Prostate gland (tissue), 2 donors: ENCODE data around the gene CRYL1. TPM values are rescaled to one million over a fixed set of nuclear protein-coding genes. Genes with fewer than 3 reads are reported as not detected.

Experiments used
- DNase-seq: peaks from one replicate; pipeline ENCODE4 v3.0.0-alpha.2; 2019; ENCODE audit warnings: low spot score
- H3K27ac ChIP-seq, 2 donors: fragments of 200-600 bp; sonication (generic); 2 replicates each; pipeline ENCODE4 v1.5.1; 2017 to 2019
- H3K27me3 ChIP-seq: fragments of 200-600 bp; sonication (generic); replicated peaks from 2 replicates; pipeline ENCODE4 v1.5.1; 2019; ENCODE audit not compliant: insufficient read depth
- H3K36me3 ChIP-seq, 2 donors: fragments of 200-600 bp; sonication (generic); 1 replicate in 1 of 2; 2 replicates in 1 of 2; pipeline versions ENCODE4 v1.5.1 to v1.8.1; 2017 to 2019
- H3K4me1 ChIP-seq: fragments of 200-600 bp; sonication (generic); replicated peaks from 2 replicates; pipeline ENCODE4 v1.5.1; 2019
- H3K4me3 ChIP-seq, 2 donors: fragments of 200-600 bp; sonication (generic); 2 replicates each; pipeline ENCODE4 v1.5.1; 2017 to 2019
- H3K9me3 ChIP-seq: fragments of 200-600 bp; sonication (generic); 2 replicates; pipeline ENCODE4 v1.5.1; 2017
- CTCF ChIP-seq, 4 experiments: fragments of 200-600 bp in 2 of 4; fragments of 450-650 bp in 2 of 4; sonication (generic) in 2 of 4; IDR thresholded peaks; 1 replicate in 3 of 4; 2 replicates in 1 of 4; pipeline ENCODE4 v1.5.1; 2016 to 2019; ENCODE audit warnings: antibody characterized with exemption in 4 of 4, mild to moderate bottlenecking in 2 of 4, moderate library complexity in 2 of 4
- POLR2A ChIP-seq: fragments of 450-650 bp; IDR thresholded peaks from one replicate; pipeline ENCODE4 v1.6.1; 2016; ENCODE audit warnings: antibody characterized with exemption, mild to moderate bottlenecking
- POLR2AphosphoS5 ChIP-seq: sonication (generic); formaldehyde crosslinking; IDR thresholded peaks from one replicate; pipeline ENCODE4 v1.6.1; 2017; ENCODE audit warnings: antibody characterized with exemption
- WGBS: methylation state at CpG from one replicate; pipeline ENCODE4 v1.1.5; 2018; 5-methylcytosine and 5-hydroxymethylcytosine counted together
- intact Hi-C: fragments of 100-400 bp; cut with DNase I; formaldehyde crosslinking; loops from one replicate; pipeline ENCODE4 v1.14.2; 2022
- total RNA-seq, 2 donors: library from RNA; depleted of rRNA; stranded (reverse); fragments of >200 nt; gene quantifications; one replicate each; pipeline ENCODE4 v1.1.0, GENCODE V29; 2016

Gene CRYL1
- total RNA-seq, 2 donors from 2014 or later, result 35.3 to 75.5 TPM

- intact Hi-C loops, result no loop called here
- H3K4me1 ChIP-seq, result no peaks in the 10 kb centered on the region
- H3K27ac ChIP-seq, result no peak overlapping the region
- 66% methylated on average over 7 of the region's 7 CpGs for WGBS
- no peak overlapping the region for H3K4me3 ChIP-seq
- no peak for DNase-seq
- H3K36me3 ChIP-seq, result no peaks in the 10 kb centered on the region
- H3K9me3 ChIP-seq, result no peaks in the 10 kb centered on the region
- no peaks in the 10 kb centered on the region for H3K27me3 ChIP-seq
- TF ChIP-seq POLR2AphosphoS5 (no peak), CTCF (IDR thresholded peaks at IDR 0.05) (no peak), POLR2A (no peak)
Measured at GRCh38 chr13:20518660-20519100, 7.0 kb downstream of the CRYL1 start.

GRCh38 chr13:20514866-20515265 is 10.8 kb downstream of the CRYL1 start:
- Histone ChIP-seq H3K4me1 (no peaks in the 10 kb centered on the region), H3K27me3 (no peaks in the 10 kb centered on the region), H3K4me3 (no peak overlapping the region), H3K9me3 (no peaks in the 10 kb centered on the region), H3K36me3 (no peaks in the 10 kb centered on the region), H3K27ac (no peak overlapping the region)
- WGBS, result 80% methylated on average over 2 of the region's 2 CpGs
- TF ChIP-seq CTCF (IDR thresholded peaks at IDR 0.05) (no peak), POLR2AphosphoS5 (no peak), POLR2A (no peak)
- intact Hi-C loops, result no loop called here
- DNase-seq, result no peak

- TF ChIP-seq POLR2A, result no peak
- TF ChIP-seq CTCF (IDR thresholded peaks at IDR 0.05), result no peak
- intact Hi-C loops, result no loop called here
- Histone ChIP-seq H3K4me3 (no peak overlapping the region), H3K9me3 (no peaks in the 10 kb centered on the region), H3K4me1 (no peaks in the 10 kb centered on the region), H3K27ac (no peak overlapping the region), H3K27me3 (no peaks in the 10 kb centered on the region), H3K36me3 (no peaks in the 10 kb centered on the region)
- no peak for DNase-seq
- WGBS, result 88% methylated on average over 4 of the region's 4 CpGs
Measured at GRCh38 chr13:20513466-20513995, 12.1 kb downstream of the CRYL1 start.

- TF ChIP-seq POLR2AphosphoS5 (no peak), CTCF (IDR thresholded peaks at IDR 0.05) (no peak), POLR2A (no peak)
- 71% methylated on average over 10 of the region's 10 CpGs for WGBS
Measured at GRCh38 chr13:20512042-20512683, 13.5 kb downstream of the CRYL1 start.

GRCh38 chr13:20506696-20507095 is 19.0 kb downstream of the CRYL1 start:
- peak overlapping the region in 1 of 2 donors; percentile 41 for H3K27ac ChIP-seq
- H3K4me1 ChIP-seq, result no peaks in the 10 kb centered on the region
- TF ChIP-seq CTCF (IDR thresholded peaks at IDR 0.05) (no peak), POLR2AphosphoS5 (no peak), POLR2A (no peak)
- H3K4me3 ChIP-seq, result no peak overlapping the region
- WGBS, result 85% methylated on average over 4 of the region's 4 CpGs
- no peaks in the 10 kb centered on the region for H3K9me3 ChIP-seq
- intact Hi-C loops, result no loop called here
- DNase-seq, result no peak
- H3K27me3 ChIP-seq, result no peaks in the 10 kb centered on the region
- H3K36me3 ChIP-seq, result no peaks in the 10 kb centered on the region

More at GRCh38 chr13:20512042-20512683, 13.5 kb downstream of the CRYL1 start:
- H3K36me3 ChIP-seq, result no peaks in the 10 kb centered on the region
- no peaks in the 10 kb centered on the region for H3K4me1 ChIP-seq
- H3K9me3 ChIP-seq, result no peaks in the 10 kb centered on the region
- H3K27me3 ChIP-seq, result no peaks in the 10 kb centered on the region
- H3K4me3 ChIP-seq, result no peak overlapping the region
- H3K27ac ChIP-seq, result no peak overlapping the region
- DNase-seq, result no peak
- intact Hi-C loops, result no loop called here
